GM18519 (cell line): ENCODE results near the gene ZMIZ1.

Source experiments
- ATAC-seq: cut with Tn5 transposase; IDR thresholded peaks from one replicate; pipeline ENCODE4 v1.9.1; 2021; ENCODE audit warnings: mild to moderate bottlenecking, moderate library complexity; ENCODE audit not compliant: unreplicated experiment, low FRiP score

Gene ZMIZ1

DNA sequence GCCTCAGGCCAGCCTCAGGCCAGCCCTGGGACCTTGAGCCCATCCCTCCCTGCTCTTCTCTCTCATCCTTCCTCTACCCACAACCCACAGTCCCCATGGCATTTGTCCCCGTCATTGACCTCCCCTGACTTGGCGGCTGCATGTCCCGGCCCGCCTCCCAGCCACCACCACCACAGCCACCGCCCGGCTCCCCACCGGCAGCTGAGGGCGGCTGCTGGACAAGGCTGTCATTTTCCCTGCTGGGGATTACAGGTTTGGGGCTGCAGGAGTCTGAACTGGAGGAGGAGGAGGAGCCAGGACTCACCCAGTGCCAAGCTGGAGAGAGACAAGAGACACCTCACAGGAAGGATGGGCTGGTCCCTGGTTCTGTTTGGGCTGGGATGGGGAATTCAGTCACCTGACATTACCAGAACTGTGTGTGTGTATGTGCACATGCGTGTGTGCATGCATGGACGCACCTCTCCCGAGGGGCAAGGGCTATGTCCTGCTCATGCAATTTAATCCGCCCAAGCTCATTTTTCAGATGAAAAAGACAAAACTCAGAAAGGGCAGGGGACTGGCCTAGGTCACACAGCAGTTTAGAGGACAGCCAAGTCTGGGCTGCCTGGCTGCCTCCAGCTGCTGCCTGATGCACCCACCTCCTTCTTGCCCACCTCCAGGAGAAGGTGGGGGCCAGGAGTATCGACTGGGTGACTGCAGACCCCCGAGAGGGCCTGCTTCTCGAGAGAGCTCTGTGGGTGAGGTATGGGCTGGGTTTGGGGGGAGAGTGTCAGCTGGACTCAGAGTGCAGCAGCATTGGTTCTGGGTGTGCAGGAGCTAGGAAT lies 113.1 kb downstream of the ZMIZ1 start:
- no peak for ATAC-seq

- ATAC-seq: no peak
Measured at GRCh38 chr10:79182781-79183467, 114.2 kb downstream of the ZMIZ1 start.

DNA sequence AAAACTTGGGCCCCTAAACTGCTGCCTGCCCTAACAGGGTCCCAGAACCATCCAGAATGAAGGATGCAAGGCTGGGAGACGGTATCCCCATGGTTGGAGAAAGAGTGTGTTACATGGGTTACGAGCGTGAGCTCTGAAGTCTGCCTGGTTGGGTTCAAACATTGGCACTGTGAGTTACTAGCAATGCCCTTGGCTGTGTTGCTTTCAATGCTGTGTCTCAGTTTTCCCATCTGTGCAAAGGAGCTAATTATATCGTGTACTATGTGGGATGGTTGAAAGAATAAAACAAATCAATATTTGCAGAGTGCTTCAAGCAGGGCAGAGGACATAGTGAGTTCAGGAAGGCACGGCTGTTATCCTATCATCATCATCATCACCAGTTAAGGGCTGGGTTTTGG lies 114.7 kb downstream of the ZMIZ1 start:
- no peak for ATAC-seq

DNA sequence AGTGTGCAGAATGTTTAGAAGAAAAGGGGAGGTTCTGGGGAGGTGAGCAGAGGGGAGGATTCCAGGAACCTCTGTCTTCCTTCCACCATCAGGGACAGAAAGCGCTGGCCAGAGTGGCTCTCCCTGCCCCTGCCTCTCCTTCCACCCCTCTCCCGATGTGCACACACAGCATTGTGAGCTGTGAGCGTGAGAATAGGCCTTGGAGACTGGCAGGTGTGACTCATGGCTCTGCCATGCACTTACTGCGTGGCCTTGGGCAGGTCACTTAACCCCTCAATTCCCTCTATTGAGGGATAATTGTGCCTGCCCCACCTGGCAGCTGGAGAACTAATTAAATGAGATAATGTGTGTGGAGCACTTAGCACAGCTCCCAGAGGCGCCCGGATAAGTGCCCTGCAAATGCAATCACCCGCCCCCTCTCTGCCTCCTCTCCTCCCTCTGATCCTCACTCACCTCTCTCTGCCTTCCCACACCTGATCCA lies 115.4 kb downstream of the ZMIZ1 start:
- no peak for ATAC-seq

GRCh38 chr10:79184657-79185056 lies 115.9 kb downstream of the ZMIZ1 start:
- ATAC-seq: no peak

- no peak for ATAC-seq
Measured at GRCh38 chr10:79185067-79185774, 116.5 kb downstream of the ZMIZ1 start.

GRCh38 chr10:79185796-79186374 lies 117.1 kb downstream of the ZMIZ1 start:
- ATAC-seq: no peak

DNA sequence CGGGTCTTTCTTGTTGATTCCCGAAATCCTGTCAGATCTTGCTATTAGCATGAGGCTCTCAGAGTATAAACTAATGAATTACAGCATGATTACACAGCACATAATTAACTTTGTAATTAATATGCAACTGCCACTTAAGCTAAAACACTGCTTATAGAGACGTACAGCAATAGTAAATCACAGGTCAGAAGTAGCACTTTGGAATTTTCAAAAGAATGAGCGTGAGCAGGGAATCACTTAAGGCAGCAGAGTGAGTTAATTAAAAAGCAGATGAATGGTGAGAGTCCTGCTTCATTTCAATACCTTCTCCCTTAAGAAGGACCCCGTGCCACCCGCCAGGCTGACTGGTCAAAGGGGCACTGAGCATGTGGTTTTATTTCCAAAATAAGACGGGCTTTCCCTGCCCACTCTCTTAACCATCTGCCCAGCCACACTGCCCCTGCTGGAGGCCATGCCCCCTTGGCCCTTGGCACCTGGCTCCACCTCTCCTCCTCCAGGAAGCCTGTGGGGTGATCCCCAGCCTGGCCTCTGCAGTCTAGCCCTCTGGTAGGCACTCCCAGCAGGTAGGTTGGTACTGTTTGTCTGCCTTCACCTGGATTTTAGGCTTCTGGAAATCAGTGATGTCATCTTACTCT lies 117.8 kb downstream of the ZMIZ1 start:
- no peak for ATAC-seq

DNA sequence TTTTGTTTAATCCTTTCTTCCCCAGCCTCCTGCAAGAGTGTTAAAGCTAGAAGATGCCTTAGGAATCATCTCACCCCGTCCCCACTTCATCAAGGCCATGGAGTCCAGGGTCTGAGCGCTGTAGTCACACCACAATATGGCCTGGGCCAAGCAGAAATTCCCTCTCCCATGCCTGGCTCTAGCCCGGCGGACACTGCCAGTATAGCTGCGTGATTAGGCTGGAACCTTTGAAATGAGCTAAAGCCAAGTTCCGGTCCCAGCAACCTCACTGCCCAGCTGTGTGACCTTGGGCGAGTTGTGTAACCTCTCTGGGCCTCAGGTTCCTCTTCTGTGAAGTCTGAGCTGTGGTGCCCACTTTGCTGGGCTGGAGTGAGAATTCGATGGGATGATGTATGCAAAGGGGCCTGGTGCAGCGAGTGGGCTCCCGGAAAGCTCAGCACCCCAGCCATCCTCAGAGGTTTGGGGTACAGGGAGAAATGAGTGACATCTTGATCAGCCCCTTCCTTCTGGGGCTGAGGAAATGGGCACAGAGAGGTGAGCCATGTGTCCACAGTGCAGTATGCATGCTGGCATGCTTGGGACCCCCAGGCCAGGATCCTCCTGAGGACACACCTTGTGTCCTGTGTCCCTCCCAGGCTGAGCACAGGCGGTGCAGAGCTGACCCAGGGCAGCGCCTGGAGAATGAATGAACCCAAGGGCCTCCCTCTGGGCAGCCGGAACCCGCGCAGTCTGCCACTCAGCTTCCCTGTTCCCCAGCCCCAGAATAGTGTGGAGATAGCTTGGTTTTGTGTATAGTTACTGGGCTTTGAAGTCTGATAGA lies 118.6 kb downstream of the ZMIZ1 start:
- no peak for ATAC-seq

- no peak for ATAC-seq
Measured at GRCh38 chr10:79188154-79188965, 119.6 kb downstream of the ZMIZ1 start.

- no peak for ATAC-seq
Measured at GRCh38 chr10:79189181-79189580, 120.4 kb downstream of the ZMIZ1 start.

DNA sequence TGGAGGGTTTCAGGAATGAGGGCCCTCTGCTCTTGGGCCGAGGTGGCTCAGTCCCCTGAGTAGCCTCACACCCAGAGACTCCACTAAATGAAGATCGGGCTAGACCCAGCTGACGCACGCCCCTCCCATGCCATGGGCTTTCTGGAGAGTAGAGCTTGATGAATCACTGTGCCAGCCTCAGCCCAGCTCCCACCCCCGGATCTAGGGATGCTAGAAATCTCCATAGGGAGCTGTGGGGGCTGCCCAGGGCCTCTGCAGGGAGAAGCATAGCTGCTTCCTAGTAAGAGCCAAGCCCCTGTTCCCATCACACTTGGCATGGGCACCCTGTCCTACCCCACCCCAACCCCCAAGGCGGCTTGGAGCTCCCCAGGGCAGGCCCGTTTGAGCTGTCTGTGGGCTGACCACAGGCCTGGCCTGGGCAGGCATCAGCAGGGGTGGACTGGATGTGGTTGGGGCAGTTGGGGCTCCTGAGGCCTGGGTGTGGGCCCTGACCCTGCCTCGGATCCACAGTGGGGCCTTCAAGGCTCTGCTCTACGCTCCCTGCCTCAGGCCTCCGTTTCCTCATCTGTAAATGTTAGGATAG lies 121.2 kb downstream of the ZMIZ1 start:
- no peak for ATAC-seq

- ATAC-seq: no peak
Measured at GRCh38 chr10:79190740-79191261, 122.0 kb downstream of the ZMIZ1 start.

DNA sequence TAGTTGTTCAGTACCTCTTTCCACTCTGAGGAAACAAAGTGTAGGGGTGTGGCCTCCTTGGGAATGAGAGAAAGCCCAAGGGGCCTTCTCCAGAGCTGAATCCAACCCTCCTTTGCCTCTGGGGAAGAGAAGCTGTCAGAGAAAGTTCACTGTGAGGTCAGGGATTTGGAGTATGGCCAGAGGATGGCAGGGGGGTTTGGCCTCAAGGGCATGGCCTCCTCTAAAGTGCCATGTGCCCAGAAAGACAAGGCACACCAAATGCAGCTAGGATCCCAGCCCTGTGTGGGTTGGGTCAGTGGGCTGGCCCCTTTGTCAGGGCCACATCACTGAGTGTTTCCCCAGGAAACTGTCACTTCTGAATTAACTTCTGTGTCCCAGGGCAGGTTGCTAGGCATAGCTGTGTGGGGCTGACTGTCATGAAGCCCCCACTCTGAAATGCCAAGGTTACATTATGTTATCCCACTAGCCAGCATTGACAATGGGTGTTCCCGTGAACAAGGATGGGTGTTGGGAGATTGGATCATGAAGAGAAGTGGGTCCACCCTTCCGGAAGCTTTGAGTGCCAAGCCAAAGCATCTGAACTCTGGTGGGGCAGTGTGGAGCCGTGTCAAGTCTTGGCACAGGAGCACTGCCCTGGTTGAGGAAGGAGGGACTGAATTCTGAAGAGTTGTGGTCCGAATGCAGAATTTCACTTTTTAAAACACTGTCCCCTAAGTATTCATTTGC lies 123.3 kb downstream of the ZMIZ1 start:
- no peak for ATAC-seq

DNA sequence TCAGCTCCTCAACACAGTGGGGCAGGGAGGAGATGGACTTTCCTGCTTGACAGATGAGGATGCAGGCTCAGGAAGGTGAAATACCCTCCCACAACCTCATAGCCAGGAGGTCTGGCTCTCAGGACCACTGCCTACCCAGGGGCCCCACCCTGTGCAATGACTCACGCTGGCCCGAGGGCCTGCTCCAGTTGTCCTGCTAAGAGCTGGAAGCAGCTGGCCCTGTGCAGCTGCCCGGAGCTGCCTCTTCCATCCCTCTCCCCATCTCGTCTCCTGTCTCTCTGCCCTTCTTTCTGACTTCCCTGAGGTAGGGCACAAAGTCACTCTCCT lies 123.9 kb downstream of the ZMIZ1 start:
- ATAC-seq: no peak

DNA sequence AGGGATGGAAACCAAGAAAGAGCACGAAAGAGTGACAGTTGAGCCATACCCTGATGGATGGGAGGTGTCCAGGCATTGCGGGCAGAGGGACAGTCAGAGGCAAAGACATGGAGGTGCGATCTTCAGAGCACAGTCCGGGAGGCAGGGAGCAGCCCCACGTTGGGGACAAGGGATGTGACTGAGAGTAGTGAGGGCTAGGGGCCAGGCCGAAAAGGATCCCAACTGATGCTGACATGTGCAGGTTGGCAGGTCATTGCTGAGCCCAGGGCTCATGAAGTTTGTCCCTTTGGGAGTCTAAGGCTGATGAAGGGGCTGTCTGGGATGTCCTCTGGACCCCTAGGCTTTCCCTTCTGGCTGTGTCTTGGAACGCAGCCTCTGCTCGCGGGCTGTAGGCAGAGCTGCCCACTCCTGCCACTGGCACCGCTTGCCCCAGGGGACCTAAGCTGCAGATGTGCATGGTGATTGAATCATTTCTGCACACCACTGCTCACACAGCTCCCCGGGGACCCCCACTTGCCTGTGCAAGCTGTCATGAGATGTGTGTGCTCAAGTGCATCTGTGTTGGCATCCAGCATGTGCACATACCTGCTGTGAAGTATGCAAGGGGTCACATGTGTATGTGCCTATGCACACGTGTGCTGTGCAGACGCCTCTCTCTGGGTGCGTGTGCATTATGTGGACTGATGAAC lies 125.1 kb downstream of the ZMIZ1 start:
- ATAC-seq: no peak
